SK-N-MC (cell line): ENCODE data around the gene PRPF8.

Experiments used
- EZH2 ChIP-seq: fragments of 200-600 bp; sonication (generic); IDR thresholded peaks from one replicate; pipeline ENCODE4 v1.6.1; 2017; ENCODE audit warnings: antibody characterized with exemption
- FOXP2 ChIP-seq: optimal IDR thresholded peaks from 2 replicates; pipeline ENCODE3; 2011; ENCODE audit warnings: mild to moderate bottlenecking, moderate library complexity; ENCODE audit not compliant: insufficient read depth; ENCODE audit errors: extremely low read length, control extremely low read depth
- POLR2AphosphoS5 ChIP-seq: IDR thresholded peaks from 2 replicates; pipeline ENCODE4 v1.6.1; 2012; ENCODE audit warnings: mild to moderate bottlenecking, low read depth, low read length, borderline replicate concordance

DNA sequence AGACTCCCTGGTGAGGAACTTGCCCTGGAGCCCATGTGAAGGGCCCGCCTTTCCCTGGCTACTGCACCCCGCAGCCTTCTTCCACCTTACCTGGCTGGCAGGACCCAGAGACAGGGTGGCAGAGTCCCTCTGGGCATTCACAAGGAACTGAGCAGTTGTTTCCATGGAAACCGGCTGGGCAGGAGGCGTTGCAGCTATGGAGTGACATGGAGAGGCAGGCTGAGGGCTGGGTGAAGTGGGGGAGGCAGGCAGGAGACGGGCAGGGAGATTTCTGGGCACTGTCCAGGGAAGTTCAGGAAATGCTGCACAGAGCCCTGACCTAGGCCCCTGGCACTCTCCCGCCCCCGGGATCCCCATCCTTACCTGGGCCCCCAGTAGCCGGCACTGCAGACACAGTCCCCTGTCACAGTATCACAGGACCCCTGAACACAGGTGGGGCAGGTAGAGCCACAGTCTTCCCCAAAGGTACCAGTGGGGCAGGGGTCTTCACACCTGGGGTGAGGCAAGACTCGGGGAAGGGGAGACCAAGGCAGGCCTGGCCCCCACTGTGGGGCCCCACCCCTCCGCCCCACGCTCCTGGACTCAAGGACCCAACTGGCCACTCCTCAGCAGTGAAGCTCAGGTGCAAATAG lies 45.0 kb downstream of the PRPF8 start:
- TF ChIP-seq POLR2AphosphoS5 (no peak), EZH2 (no peak), FOXP2 (no peak)
